Heart left ventricle (tissue), 16 donors: Measurements from ENCODE around the gene CTNNA3. TPM values are rescaled to one million over a fixed set of nuclear protein-coding genes. Genes with fewer than 3 reads are reported as not detected.

Source experiments
- ATAC-seq, 4 donors: fragments of 200-7000 bp; cut with Tn5 transposase; one replicate each; pipeline ENCODE4 v1.9.1; 2020 to 2022; ENCODE audit warnings: moderate library complexity in 4 of 4, mild to moderate bottlenecking in 3 of 4, moderate number of reproducible peaks in 1 of 4
- DNase-seq, 5 donors: peaks; one replicate each; pipeline ENCODE4 v3.0.0-alpha.2; 2020
- H3K27ac ChIP-seq, 12 donors: fragments of 200-600 bp; sonication (generic) in 4 of 12; one replicate each; pipeline versions ENCODE4 v1.5.0 to v1.8.0; 2016 to 2022; ENCODE audit warnings: mild to moderate bottlenecking in 2 of 12
- H3K27me3 ChIP-seq, 9 donors: fragments of 200-600 bp; sonication (generic) in 2 of 9; one replicate each; pipeline versions ENCODE4 v1.5.1 to v1.8.0; 2016 to 2022; ENCODE audit warnings: mild to moderate bottlenecking in 3 of 9
- H3K36me3 ChIP-seq, 9 donors: fragments of 200-600 bp; sonication (generic) in 2 of 9; one replicate each; pipeline versions ENCODE4 v1.5.0 to v1.8.0; 2018 to 2022; ENCODE audit warnings: mild to moderate bottlenecking in 2 of 9
- H3K4me1 ChIP-seq, 12 donors: fragments of 200-600 bp; sonication (generic) in 4 of 12; one replicate each; pipeline versions ENCODE4 v1.5.0 to v1.8.0; 2016 to 2022; ENCODE audit warnings: mild to moderate bottlenecking in 3 of 12
- H3K4me3 ChIP-seq, 12 donors: fragments of 200-600 bp; sonication (generic) in 4 of 12; one replicate each; pipeline versions ENCODE4 v1.5.0 to v1.8.0; 2017 to 2022; ENCODE audit warnings: mild to moderate bottlenecking in 9 of 12, moderate library complexity in 4 of 12
- H3K9me3 ChIP-seq, 12 donors: fragments of 200-600 bp; sonication (generic) in 4 of 12; one replicate each; pipeline versions ENCODE4 v1.5.0 to v1.8.0; 2016 to 2022; ENCODE audit warnings: mild to moderate bottlenecking in 1 of 12
- POLR2A ChIP-seq, 2 donors: fragments of 450-650 bp; IDR thresholded peaks; one replicate each; pipeline ENCODE4 v1.6.1; 2017; ENCODE audit warnings: antibody characterized with exemption in 2 of 2, mild to moderate bottlenecking in 2 of 2, moderate library complexity in 2 of 2
- WGBS, 4 donors: extraction: QIAGEN DNeasy Blood & Tissue Kit in 2 of 4; methylation state at CpG; one replicate each; pipeline versions ENCODE4 v1.1.5 to v1.1.7; 2013 to 2018; 5-methylcytosine and 5-hydroxymethylcytosine counted together
- intact Hi-C, 10 donors: fragments of 100-400 bp; cut with DNase I; formaldehyde crosslinking; loops; one replicate each; pipeline versions ENCODE4 v1.11.1 to v1.14.2; 2022
- polyA plus RNA-seq, 2 donors: library from polyadenylated mRNA; stranded (reverse); fragments of 200-250 nt; gene quantifications; one replicate each; pipeline ENCODE4 v1.2.3, GENCODE V29; 2013
- total RNA-seq, 9 donors: library from RNA; depleted of rRNA in 2 of 9; stranded (reverse); fragments of >200 nt in 2 of 9; fragmentation: NEBNext Ultra II Directional in 3 of 9; extraction: Animal tissue kit (Norgen Biotek cat#: 25700) in 3 of 9; gene quantifications; one replicate each; pipeline versions ENCODE4 v1.1.0 to v1.2.4, GENCODE V29; 2016 to 2023
- TF ChIP-seq, protein P1 (sequence below), 12 donors: fragments of 200-600 bp; sonication (generic) in 4 of 12; IDR thresholded peaks; one replicate each; pipeline versions ENCODE4 v1.5.0 to v1.8.0; 2018 to 2022; ENCODE audit warnings: antibody characterized with exemption in 12 of 12, mild to moderate bottlenecking in 5 of 12
- donor health status: ischemic (EF 13 %, LVEDD 7.1; RV severe dilation, severe dysfunction).
- donor health status: healthy with polysubstance abuse.
- donor health status: DM: no; HTN: yes; CAD: no.
- donor health status: DM: no; HTN: no; CAD: no.
- donor health status: ischemic (EF 25% LVEDD 6.9; RV normal size, moderate dysfunction).
- donor health status: ischemic (EF 25% LVEDD 5.7; RV mildly dilated, moderate dysfunction).
- donor health status: healthy.
- donor health status: DM: yes; HTN: yes; CAD: no.
- donor health status: ischemic (EF 35%, LVEDD 5.7; RV mildly dilated, moderate dysfunction).
- donor health status: nonischemic (EF 11% LVEDD 7.7; RV severe dilation, severe dysfunction).
- donor health status: DM: yes; HTN: yes; CAD: no.
- donor health status: PGD.
- donor health status: ischemic (EF 29% LVEDD 5.4; RV normal size, mild dysfunction).
- donor health status: nonischemic (EF 23%, LVEDD 6.1; RV moderate dilation, normal function).

Gene CTNNA3
- total and polyA plus RNA-seq, 11 donors = 4.8 to 200 (median 99.0) TPM

DNA sequence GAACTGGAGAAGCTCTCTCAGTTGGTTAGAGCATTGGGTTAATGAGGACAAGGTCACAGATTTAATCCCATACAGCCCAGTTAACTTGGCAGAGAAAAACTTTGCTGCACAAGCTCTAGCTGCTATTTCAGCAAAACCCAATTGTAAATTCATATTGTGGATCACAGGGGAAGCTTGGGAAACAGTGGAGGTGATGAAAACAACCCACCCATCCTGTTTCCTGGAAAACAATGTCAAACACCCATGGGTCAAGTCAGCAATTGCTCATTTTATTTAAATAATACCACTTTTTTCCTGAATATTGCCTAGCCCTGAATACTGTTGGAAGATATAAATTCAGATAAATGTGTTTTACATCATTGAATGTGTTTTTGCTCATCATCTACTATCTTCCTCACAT, 1670.8 kb downstream of the CTNNA3 start:
- H3K27ac ChIP-seq = no peak overlapping the region
- intact Hi-C loops = no loop called here
- H3K4me1 ChIP-seq = peaks cover 0 to 7% (median 0%) of the 10 kb centered on the region in 12 donors
- H3K9me3 ChIP-seq = no peaks in the 10 kb centered on the region
- DNase-seq (no peak), ATAC-seq (peak in 2 of 4 donors; percentile 10 to 62)
- TF ChIP-seq POLR2A (IDR thresholded peaks at IDR 0.05) = no peak
- TF ChIP-seq, protein P1, sequence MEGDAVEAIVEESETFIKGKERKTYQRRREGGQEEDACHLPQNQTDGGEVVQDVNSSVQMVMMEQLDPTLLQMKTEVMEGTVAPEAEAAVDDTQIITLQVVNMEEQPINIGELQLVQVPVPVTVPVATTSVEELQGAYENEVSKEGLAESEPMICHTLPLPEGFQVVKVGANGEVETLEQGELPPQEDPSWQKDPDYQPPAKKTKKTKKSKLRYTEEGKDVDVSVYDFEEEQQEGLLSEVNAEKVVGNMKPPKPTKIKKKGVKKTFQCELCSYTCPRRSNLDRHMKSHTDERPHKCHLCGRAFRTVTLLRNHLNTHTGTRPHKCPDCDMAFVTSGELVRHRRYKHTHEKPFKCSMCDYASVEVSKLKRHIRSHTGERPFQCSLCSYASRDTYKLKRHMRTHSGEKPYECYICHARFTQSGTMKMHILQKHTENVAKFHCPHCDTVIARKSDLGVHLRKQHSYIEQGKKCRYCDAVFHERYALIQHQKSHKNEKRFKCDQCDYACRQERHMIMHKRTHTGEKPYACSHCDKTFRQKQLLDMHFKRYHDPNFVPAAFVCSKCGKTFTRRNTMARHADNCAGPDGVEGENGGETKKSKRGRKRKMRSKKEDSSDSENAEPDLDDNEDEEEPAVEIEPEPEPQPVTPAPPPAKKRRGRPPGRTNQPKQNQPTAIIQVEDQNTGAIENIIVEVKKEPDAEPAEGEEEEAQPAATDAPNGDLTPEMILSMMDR (IDR thresholded peaks at IDR 0.05) = no peak
- H3K36me3 ChIP-seq = no peaks in the 10 kb centered on the region
- H3K27me3 ChIP-seq = no peaks in the 10 kb centered on the region
- no peak overlapping the region for H3K4me3 ChIP-seq

DNA sequence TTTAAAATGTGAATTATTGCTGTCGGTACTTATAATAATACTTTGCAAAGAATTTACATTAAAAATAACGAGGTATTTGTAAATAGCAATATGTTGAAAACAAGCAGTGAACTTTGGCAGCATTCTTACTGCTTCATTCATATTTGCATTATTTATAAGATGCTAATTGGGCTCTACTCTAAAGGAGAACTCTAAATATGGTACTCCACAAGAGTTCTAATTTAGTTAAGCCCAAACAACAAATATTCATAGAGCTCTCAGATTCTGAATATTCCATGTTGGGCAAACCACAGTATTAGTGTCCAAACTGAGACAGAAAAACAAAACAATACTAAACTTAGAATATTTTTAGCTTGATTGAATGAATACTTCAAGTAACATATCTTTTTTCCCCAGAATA, 1674.6 kb downstream of the CTNNA3 start:
- no peak overlapping the region for H3K4me3 ChIP-seq
- H3K36me3 ChIP-seq = no peaks in the 10 kb centered on the region
- ATAC-seq = no peak
- peaks cover 0 to 7% (median 0%) of the 10 kb centered on the region in 12 donors for H3K4me1 ChIP-seq
- H3K27ac ChIP-seq = no peak overlapping the region
- TF ChIP-seq, protein P1 (IDR thresholded peaks at IDR 0.05) = no peak
- TF ChIP-seq POLR2A (IDR thresholded peaks at IDR 0.05) = no peak
- H3K27me3 ChIP-seq = no peaks in the 10 kb centered on the region
- intact Hi-C loops = no loop called here
- H3K9me3 ChIP-seq = no peaks in the 10 kb centered on the region
- DNase-seq = no peak
- 28 to 65% (median 49%) methylated on average over 2 of the region's 2 CpGs for WGBS, 4 donors

DNA sequence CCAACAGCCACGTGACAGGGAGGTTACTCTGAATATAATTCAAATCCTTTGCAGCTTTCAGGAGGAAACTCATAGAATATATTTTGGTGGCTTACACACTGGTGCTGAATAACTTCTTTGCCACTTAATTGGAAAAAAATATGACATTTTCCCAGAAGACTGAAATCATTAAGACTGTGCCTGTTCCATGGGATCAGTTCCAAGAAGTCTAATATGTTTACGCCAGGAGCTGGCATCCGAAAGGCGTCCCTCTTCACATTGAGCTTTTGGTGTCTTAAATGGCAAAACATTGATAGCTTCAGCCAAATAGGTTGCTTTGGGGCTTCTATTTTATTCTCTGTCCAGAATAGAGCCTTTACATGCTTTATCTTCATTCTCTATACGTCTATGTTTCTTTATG, 1687.8 kb downstream of the CTNNA3 start:
- 88 to 92% (median 90%) methylated on average over 5 of the region's 5 CpGs for WGBS, 4 donors
- ATAC-seq = no peak
- no peak for DNase-seq

DNA sequence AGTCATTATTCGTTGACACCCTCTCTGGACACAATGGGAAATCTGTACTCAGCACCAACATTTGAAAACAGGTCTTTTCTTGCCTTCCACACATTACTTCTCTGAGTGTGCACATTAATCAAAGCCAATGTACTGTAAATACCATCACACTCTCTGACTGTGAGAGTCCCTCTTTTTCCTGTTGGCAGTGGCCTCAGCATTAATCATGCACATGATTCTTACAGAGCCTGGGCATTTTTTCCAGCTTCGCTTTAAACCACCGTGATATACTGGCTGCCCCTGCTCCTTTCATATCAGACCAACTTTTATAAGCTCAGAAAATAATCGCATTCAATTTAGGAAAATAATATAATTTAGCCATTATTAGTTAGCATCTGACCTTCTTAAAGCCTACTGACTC, 1689.6 kb downstream of the CTNNA3 start:
- no peak for TF ChIP-seq POLR2A (IDR thresholded peaks at IDR 0.05)
- DNase-seq (no peak), ATAC-seq (no peak)
- Histone ChIP-seq H3K9me3 (no peaks in the 10 kb centered on the region), H3K4me1 (no peaks in the 10 kb centered on the region), H3K36me3 (no peaks in the 10 kb centered on the region), H3K4me3 (no peak overlapping the region), H3K27ac (no peak overlapping the region), H3K27me3 (no peaks in the 10 kb centered on the region)
- intact Hi-C loops = no loop called here
- 79 to 96% (median 84%) methylated on average over 4 of the region's 4 CpGs for WGBS, 4 donors

More for the DNA sequence above, 1687.8 kb downstream of the CTNNA3 start:
- Histone ChIP-seq H3K4me3 (no peak overlapping the region), H3K4me1 (no peaks in the 10 kb centered on the region), H3K36me3 (no peaks in the 10 kb centered on the region), H3K27me3 (no peaks in the 10 kb centered on the region), H3K27ac (no peak overlapping the region), H3K9me3 (no peaks in the 10 kb centered on the region)
- intact Hi-C loops = no loop called here
- TF ChIP-seq, protein P1 (IDR thresholded peaks at IDR 0.05) = no peak
- no peak for TF ChIP-seq POLR2A (IDR thresholded peaks at IDR 0.05)

DNA sequence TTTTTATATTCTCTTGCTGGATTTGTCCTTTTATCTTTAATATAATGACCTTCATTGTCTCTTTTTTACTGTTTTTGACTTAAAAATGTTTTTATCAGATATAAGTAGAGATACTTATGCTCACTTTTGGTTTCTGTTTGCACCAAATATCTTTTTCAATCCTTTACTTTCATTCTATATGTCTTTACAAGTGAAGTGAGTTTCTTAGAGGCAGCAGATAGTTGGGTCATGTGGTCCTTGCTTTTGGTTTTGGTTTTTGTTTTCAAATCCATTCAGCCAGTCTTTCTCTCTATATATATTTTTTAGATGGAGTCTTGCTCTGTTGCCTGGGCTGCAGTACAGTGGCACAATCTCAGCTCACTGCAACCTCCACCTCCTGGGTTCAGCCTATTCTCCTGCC, 1702.5 kb downstream of the CTNNA3 start:
- no peaks in the 10 kb centered on the region for H3K27me3 ChIP-seq
- TF ChIP-seq POLR2A (IDR thresholded peaks at IDR 0.05) = no peak
- TF ChIP-seq, protein P1 (IDR thresholded peaks at IDR 0.05) = no peak
- peak in 1 of 5 donors; percentile 20 for DNase-seq
- H3K9me3 ChIP-seq = peaks cover 0 to 30% (median 0%) of the 10 kb centered on the region in 12 donors
- no peak overlapping the region for H3K4me3 ChIP-seq
- H3K27ac ChIP-seq = no peak overlapping the region
- H3K36me3 ChIP-seq = no peaks in the 10 kb centered on the region
- intact Hi-C loops = no loop called here
- ATAC-seq = no peak
- no peaks in the 10 kb centered on the region for H3K4me1 ChIP-seq
